HG03135 (cell line): Measurements from ENCODE around the gene MBOAT7.

Source experiments
- ATAC-seq: cut with Tn5 transposase; IDR thresholded peaks from one replicate; pipeline ENCODE4 v1.9.1; 2021; ENCODE audit warnings: mild to moderate bottlenecking, moderate library complexity; ENCODE audit not compliant: unreplicated experiment

MBOAT7 gene

DNA sequence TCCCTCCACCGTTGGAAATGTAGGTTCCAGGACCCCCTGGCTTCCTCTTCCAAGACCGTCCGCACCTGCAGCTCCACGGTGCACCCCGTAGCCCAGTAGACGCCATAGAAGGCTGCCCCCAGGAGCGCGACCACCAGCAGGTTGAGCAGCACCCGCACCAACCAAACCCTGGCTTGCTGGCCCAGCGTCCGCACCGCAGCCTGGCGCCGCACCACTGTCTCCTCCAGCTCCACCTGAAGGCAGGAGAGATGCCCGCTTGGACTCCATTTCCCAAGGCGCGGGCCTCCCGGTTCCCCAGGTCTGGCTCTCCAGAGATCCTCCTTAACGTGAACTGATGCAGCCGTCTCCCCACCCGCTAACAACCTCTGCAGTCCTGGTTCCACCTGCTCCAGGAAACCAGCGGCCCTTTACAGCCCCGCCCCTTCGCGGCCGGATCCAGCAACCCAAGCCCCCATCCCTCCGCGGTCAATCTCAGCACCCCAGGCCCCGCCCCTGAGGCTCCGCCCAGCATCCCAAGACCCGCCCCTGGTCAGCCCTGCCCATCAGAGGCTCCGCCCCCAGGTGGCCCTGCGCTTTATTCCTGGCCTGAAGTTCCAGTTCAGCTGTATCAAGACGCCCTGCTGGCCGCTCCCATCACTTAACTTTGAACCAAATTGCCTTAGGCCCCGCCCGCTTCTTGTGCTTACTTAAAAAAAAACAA, 24.9 kb downstream of the MBOAT7 start:
- no peak for ATAC-seq

DNA sequence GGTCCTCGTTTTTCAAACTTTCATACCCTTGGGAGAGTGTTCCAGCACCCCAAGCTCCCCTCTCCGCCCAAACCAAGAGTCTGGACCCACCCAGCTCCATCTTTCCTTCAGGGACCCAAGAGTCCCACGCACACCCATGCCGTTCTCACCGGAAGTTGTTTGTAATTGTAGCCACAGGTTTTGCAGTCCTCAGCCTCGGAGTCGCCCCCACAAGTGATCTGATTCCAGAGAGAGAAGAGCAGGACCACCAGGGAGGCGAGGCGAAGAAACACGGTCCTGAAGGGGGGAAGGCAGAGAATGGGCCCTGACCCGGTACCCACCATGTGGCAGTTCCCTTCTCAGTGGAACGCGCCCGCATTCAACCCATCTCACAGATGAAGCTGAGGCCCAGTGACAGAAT, 26.5 kb downstream of the MBOAT7 start:
- no peak for ATAC-seq

DNA sequence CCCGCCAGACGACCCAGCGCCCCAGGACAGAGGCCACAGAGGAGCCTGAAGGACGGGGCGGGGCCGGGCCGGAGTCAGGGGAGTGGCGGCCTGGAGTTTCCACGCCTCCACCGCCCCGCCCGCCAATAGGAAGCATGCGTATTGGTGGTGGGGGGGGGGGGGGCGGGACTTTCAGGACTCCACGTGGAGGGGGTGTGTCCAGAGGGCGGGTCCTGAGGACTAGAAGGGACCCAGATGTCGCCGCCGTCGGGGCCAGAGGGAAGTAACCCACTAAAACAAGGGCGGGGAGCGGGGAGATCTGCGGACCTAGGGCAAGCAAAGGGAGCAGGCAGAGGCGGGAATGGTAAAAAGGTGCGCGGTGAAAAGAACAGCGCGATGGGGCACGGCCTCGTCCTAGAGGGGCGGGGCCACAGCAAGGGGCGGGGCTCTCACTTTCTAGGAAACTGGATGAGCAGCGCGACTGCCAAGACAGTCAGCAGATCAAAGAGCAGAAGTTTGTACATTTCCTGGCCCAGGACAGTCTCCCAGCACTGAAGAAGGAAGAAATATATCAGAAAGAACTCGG, 27.1 kb downstream of the MBOAT7 start:
- peak; percentile 19 for ATAC-seq

DNA sequence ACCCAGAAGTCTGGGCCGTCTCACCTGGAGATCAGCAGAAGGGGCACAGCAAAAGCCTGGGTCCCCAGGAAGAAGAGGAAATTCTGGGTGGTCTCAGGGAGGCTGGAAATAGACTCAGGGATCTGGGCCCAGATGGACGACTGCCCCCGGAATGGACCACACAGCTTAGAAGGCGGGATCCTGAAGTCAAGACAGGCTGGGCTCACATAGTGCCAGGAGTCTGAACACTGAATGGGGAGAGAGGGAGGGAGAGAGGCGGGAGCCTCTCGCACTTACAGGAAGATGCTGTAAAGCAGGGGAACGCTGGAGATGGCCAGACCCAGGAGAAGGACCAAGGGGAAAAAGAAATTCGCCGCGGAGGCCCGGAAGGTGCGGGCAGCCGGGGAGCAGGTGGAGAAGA, 28.5 kb downstream of the MBOAT7 start:
- ATAC-seq, result no peak

DNA sequence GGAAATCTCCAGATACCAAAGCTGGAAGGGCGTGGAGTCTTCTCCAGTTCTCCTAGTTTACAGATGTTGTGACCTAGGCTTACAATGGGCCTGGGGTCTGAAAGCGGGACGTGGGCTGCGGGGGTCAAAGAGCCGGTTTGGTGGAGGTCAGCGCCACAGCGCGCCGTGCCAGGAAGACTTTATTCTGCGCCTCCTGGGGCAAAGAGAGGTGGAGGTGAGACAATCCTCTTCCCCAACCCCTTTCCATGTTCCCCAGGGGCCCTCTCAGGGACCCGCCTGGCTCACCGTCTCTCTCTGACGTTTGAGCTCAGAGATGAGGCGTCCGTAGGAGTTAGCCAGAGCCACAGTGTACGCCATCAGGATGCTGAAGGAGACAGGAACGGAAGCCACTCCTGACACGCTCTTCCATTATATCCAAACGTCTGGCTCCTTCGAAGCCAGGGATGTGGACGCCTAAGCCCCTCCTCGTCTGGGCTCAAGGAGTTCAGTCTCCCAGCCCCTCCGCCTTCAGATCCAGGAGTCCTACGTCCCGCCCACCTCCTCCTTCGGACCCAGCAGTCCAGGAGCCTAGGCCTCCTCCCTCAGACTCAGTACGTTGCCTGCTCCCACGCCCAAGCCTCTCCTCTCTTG, 29.1 kb downstream of the MBOAT7 start:
- no peak for ATAC-seq

DNA sequence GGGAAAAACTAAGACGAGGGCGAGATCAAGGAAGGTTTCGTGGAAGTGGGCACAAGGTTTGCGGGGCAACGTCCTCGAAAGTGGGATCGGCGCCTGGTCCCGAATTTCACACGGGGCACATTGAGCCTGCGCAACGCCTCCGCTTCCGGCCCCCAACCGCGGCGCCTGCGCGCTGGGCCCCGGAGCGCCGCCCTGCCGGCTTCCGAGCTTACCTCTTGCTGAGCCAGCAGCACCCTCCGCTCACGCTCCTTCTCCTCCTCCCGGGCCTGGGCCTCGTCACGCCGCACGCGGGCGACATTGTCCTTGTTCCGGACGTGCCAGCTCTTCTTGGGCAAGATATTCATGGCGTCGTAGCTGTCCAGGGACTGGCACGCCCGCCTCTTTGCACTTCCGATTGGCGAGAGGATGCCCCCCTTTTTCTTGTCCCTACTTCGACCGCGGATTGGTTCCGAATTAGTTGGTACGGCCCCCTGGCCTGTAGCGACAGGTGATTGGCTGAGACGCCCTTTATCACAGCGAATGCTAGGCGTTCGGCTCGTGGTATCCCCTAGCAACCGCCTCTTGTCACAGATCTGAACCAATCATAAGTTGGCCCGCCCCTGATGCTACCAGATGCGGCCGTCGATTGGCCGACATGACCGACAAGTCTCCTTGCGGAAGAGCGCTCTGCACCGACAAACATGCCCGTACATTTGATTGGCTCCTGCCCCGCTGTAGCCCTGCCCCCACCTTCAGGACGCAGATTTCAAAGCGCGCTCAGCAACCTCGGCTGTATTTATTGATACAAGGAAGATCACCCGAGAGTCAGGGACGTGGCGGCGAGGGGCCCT, 29.8 kb downstream of the MBOAT7 start, which contains the start of gene LENG1:
Gene LENG1, minus strand, starts transcription at position 370 of the 830 bp plus-strand sequence. Its CDS starts 26 bp downstream, at position 344.
- ATAC-seq, result peak; percentile 86

DNA sequence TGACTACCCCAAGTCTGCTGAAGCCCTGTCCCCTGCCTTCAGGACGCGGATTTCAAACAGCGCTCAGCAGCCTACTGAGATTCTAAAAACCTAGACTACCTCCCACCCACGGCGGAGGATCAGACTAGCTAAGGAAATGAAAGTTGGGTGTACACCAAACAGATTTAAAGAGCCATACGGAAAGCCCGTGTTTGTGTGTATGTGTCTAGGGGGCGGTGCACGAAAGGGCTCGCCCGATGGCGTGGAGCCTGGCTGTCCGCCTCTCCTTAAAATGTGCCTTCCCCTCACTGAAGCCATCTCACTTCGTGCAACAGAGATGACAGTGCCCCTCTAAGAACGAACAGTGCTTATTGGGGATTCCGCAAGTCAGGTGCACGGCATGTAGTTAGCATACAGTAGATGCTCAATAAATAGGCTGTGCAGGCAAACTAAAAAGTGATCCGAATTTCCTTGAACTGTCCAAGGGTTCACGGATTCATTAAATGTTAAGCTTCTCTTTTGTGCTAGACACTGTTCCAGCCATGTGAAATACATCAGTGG, 30.5 kb downstream of the MBOAT7 start:
- no peak for ATAC-seq

DNA sequence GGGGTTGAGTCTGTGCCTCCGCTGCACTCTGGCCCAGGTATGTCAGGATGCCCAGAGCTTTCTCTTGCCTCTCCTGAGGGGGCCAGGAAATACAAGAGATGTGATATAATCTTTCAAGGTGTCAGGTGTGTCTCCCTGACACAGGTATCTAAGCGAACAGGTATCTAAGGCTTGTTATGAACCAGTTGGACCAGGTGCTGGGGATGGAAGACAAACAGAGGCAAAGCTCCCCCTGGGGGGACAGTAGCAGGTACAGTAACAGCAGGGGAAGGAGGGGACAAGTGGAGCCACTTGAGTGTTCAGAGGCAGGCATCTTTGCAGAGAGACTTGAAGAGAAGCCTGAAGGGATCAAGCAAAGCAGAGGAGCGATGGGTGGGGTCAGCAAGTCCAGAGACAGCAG, 32.4 kb downstream of the MBOAT7 start:
- no peak for ATAC-seq

DNA sequence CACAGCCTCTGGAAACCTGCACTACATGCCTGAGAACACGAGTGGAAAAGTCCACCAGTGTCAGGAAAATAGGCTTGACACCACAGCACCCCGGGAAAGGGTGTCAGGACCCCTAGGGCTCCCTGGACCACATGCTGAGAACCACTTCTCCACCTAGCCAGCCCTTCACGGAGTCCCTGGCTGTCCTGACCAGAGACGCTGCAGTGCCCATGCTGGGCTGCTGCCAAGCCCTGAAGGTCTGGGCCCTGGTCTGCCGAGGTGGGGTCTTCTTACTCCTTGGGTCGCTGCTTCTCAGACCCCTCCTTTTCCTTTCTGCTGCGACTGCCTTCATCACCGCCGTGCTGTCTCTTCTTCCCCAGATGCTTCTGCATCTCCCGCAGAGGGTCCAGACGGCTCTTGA, 32.9 kb downstream of the MBOAT7 start:
- no peak for ATAC-seq

DNA sequence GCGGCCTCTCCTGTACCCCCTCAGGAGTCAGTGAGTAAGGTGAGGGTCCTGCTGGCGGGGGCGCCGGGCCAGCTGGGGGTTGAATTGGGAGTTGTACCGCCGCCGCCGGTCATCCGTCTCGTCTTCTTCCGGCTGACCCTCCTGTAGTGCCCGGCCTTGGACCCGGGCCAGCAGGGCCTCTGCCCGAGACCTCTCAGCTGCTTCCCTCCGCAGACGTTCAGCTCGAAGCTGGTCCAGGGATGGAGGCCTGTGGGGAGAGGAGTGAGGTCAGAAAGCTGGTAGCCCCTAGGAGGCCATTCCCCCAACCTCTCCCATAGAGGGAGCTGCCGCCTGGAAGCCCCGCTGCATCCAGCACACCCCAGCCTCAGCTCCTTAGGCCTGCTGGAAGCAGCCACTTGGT, 33.7 kb downstream of the MBOAT7 start:
- ATAC-seq, result no peak

DNA sequence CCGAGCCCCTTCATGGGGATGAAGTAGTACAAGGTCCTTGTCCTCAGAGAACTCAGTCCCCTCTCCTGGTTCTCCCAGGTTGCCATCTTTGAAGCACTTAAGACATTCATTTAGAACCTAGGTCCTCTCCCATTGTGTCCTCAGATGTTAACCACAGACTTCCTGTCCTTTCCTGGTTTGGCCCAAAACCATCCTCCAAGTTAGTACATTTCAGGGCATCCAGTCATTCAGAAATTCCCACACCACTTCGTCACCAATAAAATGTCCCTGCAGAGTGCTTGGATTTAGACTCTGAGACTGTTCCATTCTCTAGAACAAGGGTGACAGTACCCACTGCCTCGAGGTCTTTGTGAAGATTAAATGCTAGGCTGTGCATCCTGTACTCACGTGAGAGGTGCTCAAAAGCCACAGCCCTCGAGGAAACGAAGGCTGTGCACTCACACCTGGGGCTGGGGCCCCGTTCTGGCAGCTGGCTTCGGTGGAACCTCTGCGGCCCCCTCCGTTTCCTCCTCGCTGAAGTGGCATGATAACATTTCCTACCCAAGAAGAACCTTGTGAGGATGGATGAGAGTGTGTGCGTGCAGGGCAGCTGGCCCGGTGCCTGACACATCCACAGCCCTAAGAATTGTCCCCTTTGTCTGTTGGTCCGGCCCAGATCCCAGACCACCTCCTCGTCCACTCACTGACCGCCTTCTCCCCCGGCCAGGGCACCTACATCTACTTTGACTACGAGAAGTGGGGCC, 34.6 kb downstream of the MBOAT7 start:
- ATAC-seq, result no peak

DNA sequence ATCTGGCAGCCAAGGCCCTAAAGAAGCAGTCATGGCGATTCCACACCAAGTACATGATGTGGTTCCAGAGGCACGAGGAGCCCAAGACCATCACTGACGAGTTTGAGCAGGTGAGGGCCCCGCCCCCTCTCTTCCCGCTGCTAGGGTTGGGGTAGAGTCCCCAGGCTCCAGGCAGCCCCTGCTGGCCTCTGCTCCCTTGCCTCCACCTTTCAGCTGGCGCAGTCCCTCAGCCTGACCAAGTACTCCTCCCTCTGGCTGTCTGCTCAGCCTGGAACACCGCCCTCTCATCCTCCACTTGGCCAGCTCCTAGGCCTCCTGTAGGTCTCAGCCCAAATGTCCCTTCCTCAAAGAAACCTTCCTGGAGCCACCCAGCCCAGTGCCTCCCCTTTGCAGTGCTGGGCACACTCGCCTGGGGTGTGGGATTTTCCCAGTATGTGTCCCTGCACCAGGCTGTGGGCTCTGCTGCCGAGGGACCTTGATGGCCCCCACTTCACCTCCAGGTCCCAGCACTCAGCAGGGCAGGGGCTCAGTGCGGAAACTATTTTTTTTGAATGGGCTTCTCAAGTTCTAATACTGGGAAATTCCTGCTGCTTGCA, 35.6 kb downstream of the MBOAT7 start:
- no peak for ATAC-seq

DNA sequence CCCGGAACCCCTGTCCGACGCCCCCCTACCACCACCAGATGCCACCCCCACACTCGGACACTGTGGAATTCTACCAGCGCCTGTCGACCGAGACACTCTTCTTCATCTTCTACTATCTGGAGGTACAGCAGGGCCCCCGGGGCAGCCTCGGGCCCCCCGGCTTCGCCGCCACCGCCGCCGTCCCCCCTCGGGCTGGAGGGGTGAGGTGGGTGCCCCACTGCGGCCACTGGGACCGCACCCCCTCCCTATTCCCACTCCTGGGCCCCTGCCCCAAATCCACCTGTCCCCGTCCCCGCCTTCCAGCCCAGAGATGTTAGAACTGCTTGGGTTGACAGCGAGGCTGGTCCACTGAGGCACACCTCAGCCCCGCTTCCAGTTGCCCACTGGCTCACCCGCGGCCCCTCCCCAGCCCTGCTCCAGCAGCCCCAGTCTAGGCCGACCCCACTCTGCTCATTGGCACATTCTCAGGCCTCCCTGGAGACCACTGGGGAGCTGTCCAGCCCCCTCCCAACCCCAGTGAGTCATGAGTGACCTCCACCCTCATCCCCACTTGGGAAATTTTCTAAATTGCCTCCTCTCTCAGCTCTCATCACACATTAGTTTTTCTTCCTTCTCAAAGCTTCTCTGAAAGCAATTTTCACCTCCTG, 36.4 kb downstream of the MBOAT7 start:
- ATAC-seq, result no peak

DNA sequence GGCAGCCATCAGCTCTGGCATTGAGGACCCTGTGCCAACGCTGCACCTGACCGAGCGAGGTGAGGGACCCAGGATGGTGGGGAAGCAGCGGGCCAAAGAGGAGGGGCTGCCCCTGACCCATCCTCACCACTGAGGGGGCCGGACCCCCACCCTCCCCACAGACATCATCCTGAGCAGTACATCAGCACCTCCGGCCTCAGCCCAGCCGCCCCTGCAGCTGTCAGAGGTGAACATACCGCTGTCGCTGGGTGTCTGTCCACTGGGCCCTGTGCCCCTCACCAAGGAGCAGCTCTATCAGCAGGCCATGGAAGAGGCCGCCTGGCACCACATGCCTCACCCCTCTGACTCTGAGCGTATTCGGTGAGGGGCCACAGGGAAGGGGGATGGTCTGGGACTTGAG, 37.1 kb downstream of the MBOAT7 start:
- no peak for ATAC-seq

DNA sequence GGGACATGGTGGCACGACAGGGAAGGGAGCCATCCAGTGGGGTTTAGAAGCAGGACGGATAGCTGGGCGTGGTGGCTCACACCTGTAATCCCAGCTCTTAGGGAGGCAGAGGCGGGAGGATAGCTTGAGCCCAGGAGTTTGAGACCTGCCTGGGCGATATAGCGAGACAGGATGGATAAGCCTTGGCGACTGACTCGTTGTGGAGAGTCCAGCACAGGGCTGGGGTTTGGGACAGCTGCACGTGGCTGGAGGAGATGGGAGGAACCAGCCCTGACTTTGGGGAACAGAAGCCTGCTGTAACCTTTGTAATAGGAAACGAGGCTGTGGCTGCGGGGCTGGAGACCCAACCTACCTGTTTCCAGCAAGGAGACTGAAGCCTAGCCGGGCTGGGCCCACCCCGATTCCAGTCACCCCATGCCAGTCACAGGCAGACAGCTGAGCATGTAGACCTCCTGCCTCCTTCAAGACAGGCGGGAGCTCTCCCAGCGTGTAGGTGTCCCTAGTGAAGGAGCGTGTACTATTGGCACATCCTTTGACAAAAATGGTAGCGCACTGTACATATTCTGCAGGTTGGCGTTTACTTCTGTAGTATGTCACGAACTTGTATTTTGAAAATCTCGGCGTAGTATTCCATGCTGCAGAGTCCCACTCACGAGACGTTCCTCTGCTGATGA, 37.9 kb downstream of the MBOAT7 start:
- no peak for ATAC-seq

DNA sequence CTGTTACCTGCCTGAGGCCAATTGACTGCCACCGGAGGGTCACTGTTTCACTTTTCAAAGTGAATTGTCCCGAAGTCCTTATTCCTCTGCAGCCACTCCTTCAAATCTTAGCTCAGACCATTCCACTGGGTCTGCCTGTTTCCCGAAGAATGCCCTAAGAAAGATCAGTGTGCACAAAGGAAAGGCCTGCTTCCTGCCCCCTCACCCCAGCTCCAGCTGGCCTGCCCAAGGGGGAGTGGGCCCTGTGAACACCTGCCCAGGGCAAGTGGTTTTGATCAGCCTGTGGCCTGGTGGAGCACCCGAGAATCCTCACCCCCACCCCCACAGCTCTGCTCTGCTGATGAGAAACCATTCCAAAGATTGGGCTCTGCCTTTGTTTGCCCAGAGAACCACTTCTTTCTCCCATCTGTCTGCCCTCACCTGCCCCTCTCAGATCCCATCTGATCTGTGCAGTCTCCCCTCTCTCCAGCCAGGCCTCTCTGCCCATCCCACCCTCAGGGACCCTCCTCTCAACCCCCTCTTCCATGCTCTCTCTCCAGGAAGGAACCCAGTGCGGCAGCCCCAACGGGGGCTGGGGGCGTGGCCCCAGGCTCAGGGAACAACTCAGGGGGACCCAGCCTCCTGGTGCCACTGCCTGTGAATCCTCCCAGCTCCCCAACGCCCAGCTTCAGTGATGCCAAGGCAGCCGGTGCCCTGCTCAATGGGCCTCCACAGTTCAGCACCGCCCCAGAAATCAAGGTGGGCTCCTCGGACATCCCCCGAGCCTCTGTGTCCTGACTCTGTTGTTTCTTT, 40.2 kb downstream of the MBOAT7 start:
- no peak for ATAC-seq

DNA sequence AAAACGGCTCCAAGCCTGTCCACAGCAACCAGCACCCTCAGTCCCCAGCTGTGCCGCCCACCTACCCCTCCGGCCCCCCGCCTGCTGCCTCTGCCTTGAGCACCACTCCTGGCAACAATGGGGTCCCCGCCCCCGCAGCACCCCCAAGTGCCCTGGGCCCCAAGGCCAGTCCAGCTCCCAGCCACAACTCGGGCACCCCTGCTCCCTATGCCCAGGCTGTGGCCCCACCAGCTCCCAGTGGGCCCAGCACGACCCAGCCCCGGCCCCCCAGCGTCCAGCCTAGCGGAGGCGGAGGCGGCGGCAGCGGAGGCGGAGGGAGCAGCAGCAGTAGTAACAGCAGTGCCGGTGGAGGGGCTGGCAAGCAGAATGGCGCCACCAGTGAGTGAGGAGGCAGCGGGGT, 41.2 kb downstream of the MBOAT7 start:
- ATAC-seq, result no peak

DNA sequence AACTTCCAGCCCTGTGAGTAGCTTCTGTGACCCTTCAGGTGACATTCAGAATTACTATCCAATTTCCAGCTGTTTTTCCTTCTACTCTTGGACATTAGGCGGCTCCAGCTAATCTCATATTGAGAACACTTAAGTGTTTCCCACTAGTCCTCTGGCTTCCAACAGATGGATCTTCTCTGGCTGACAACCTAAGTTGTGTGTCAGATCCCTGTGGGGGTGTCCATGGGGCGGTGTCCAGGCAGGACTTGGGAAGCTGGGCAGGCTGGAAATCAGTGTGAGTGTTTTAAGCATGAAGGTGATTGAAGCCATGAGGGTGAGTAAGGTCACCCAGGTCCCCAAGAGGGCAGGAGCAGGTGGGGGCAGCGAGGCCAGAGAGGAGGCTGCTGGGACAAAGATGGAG, 41.7 kb downstream of the MBOAT7 start:
- ATAC-seq, result no peak
